Activated T-helper 1 cell treated with Interleukin-2 at 50 U/mL for 16 hours (primary cell): Measurements from ENCODE around the gene OXNAD1.

Experiments used
- DNase-seq: peaks from one replicate; pipeline ENCODE4 v3.0.0-alpha.2; 2020; ENCODE audit warnings: low read depth

OXNAD1 gene

DNA sequence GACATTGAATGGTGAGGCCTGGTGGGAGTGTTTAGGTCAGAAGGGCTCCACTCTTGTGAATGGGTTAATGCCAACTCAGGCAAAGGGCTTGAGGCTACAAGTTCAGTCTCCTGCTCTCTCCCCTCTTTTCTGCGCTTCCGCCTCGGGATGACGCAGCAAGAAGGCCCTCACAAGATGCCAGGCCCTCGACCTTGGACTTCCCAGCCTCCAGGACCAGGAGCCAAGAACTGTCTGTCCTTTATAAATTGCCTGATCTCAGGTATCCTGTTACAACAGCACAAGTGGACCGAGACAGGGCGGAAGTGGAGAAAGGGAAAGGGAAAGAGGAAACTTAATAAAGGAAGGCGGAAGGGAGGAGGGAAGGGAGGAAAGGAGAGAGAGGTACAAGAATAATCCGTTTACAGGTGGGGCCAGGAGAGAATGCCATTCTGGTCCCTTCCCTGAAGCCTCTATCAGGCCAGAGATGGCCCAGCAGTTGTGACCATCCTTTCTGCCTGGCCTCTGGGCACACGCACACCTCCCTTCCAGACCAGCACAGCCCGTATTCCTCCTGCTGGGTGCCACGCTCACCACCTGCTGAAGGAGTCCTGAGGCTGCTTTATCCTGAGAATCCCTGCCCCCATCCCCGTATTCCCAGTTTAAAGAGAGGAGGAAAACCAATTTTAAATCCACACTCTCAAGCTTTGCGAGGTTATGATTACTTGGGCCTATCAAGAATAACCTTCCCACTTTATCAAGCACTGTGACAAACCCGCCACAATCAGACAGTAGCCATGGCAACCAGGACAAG lies 64.2 kb downstream of the OXNAD1 start:
- DNase-seq = no peak

DNA sequence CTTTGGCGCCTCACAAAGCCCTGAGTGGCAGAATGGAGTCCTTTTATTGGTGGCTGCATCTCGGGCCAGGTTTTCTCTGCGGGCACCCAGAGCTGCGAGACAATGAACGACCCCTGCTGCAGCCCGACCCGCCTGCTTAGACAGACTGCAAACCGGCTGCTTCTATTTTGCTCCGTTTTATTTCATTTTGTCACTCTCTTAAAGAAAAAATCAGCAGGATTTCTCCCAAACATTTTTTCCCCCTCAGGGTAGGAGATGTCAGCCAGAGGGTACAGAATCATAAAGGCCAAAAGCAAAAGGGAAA lies 64.8 kb downstream of the OXNAD1 start:
- DNase-seq = no peak

DNA sequence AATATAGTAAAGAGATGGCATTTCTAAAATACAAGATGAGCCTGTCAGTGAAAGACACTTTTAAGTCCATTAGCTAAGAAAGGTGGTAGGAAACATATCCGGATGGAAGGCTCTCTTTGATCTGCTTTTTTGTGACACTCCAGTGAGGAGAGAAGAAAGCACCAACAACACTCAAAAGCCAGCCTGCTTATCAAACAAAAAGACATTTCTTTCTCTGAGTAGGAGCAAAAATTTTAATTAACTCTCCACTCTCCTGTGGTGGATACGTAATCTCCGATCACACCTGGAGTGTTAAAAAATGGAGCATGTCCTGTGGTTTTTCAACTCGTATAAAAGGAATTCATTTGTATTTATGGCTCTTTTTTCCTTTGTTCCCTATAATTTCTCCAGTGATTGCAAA lies 65.3 kb downstream of the OXNAD1 start:
- DNase-seq = no peak

DNA sequence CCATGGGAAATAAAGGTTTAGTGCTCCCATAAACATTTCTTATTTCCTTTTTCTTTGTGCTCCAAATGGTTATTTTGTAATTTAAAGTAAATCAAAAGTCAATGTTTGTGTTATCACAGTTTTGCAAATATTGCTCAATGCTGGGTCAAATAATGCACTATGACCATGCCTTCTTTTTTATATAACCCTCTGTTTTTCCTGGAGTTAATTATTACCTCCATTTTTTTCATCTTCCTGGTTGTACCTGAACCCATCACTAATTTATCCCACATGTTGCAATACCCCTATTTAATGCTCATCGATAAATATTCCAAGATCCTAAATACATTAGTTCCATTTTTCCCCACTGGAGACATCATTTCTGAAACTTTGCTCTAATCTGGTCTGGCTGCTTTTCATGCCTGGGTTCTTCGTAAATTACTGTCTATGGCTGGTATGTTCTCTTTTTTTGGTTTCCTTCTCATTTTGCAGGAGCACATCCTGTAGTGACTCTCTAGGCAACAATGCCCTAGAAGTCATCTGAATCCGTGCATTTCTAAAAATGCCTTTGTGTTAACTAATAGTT lies 66.4 kb downstream of the OXNAD1 start:
- no peak for DNase-seq

DNA sequence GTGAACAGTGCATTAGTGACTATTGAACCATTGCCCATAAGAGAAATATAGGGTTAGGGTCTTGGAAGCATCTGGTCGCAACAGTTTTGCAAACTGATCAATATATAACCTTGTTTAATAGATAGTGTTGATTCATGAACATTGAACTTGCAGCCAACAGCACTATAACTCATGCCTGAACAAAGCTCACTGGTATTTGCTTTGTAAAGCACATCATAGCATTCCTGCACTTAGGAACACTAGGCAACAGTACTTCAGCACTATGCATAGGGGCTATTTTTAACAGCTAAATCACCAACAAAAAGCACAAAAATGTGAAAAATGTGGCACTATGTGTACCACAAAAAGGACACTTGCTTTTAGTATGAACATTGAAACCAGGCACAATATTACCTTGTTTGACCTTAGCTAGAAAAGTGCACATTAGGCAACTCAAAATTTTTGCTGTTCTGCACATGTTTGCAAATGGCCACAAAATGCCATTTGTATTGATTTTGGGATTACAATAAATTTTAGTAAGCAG lies 68.0 kb downstream of the OXNAD1 start:
- no peak for DNase-seq

DNA sequence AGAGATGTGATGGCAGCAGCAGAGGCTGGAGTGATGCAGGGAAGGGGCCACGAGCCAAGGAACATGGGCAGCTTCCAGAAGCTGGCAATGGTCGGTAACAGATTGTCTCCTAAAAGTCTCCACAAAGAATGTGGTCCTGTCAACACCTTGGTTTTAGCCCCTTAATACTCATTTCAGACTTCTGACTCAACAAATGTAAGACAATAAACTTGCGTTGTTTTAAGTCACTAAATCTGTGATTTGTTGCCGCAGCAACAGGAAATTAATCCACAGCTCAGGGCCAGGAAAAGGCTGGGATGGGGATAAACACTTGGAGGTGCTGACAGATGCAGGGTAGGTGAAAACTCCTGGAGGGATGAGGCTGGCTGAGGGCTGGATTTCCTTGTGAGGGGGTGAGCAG lies 69.9 kb downstream of the OXNAD1 start:
- no peak for DNase-seq

DNA sequence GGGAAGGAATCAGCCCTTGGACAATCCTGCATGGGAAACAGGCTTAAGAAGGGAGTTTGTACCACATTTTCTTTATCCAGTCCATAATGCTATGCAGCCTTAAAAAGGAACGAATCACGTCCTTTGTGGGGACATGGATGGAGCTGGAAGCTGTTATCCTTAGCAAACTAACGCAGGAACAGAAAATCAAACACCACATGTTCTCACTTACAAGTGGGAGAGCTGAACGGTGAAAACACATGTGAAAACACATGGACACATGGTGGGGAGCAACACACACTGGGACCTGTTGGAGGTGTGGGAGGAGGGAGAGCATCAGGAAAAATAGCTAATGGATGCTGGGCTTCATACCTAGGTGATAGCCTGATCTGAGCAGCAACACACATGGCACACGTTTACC lies 70.3 kb downstream of the OXNAD1 start:
- DNase-seq = no peak

DNA sequence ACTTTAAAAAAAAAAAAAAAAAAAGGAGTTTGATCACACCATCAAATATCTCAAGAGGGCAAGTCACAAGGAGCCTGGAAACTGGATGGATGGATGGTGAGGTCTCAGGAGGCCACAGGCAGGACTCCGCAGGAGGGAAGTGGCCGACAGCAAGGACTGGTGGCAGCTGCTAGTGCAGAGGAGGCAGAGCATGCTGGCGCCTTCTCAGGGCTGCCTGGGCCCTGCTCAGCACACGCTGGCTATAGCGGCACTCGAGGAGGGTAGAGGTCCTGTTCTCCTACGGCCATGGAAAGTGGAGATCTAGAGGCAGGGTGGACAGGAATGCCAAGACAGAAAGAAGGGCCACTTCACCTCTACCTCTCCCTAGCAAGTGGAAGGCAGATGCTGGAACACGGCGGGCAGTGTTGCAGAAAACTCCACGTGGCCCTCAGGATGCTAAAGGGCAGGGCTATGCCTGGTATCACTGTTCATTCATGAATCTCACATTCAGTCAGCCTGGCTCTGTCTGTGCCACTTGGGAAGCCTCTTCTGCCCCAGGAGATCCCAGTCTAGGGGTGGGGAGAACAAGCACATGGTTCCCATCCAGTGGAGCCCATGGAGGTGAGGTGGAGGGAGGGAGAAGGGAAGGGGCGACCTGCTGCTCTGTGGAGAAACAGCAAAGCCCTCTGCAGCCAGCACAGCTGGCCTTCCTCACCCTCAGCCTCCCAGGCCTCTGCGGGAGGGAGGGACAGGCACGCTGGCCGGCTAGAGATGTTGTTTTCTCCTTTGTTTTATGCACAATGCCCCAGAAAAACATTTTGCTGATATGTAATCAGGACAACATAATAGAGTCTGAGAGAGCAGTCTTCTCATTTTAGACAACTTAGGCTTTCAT lies 71.0 kb downstream of the OXNAD1 start:
- no peak for DNase-seq

DNA sequence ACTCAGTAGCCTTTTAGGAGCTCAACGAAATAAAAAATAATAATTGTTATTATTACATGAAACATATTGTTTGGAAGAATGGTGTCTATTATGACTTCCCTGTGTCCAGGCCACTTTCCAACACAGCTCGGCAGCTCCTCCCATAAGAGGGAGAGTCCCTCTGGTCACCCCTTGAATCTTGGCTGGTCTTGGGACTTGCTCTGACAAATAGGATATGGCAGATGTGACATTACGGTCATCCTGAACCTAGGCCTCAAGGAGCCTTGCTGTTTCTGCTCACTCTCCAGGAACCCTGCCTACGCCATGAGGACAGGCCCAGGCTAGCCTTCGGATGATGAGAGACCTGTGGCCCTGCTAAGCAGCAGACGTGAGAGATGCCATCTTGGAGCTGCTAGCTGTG lies 71.8 kb downstream of the OXNAD1 start:
- DNase-seq = no peak

DNA sequence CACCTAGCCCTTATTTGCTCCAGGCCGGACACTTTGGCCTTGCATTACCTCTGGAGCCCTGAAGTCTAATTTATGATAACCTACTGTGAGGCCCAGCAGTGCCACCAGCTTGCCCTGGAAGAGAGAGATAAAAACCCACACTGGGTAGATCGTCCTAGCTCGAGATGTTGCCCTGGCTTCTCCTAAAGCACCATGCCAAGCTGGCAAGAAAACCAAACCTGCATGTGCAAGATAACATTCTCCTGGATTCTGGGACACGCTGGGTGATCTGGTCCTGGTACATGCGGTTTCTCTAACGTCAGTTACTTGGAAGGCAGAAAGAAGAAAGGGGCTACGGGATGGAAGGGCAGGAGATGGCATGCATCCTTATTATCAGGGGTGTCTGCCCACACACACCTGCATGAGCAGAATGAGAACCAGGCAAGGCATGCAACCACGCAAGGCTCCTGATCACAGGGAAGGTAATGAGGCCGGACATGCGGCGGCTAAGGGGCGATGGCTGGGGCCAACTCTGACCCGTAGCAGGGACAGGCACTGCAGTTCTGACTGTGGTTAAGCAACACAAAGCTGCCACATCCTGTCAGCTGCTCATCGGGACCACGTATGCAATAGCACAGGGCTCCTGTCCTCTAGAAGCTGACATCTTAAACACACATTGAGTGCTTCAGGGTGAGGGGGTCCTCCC lies 73.0 kb downstream of the OXNAD1 start:
- peak; percentile 15 for DNase-seq

DNA sequence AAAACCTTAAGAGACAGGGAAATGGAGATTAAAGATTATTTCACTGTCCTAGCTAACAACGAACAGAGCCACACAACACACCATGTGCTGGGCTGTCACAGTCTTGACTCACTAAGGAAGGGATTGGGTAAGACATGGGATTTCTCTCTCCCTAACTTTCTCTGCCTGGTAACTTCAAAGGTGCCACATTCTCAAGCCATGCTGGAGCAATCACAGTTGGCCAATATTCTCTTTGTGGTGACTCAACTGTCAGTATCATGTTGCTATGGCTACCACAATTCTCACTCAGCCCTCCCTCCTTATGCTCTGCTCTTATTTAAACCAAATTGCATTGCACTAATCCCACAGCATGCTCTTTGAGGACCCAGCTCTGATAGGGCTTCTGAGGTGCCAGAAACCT lies 74.0 kb downstream of the OXNAD1 start:
- no peak for DNase-seq

DNA sequence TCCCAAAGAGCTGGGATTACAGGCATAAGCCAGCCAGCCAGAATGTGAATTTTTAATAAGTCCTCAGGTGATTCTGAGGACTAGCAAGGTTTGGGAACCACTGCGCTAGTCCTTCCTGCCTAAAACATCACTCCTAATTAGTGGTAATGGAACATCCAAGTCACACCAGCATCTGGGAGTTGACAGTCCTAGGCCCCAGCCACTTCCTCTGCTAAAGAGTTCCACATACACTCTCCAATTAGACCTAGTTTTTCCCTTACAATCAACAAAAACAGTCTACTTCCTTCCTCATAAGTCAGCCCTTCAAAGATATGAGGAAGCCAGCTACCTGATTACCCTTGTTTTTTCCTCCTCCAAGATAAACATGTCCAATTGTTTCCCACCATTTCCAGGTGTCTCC lies 78.1 kb downstream of the OXNAD1 start:
- DNase-seq = no peak

DNA sequence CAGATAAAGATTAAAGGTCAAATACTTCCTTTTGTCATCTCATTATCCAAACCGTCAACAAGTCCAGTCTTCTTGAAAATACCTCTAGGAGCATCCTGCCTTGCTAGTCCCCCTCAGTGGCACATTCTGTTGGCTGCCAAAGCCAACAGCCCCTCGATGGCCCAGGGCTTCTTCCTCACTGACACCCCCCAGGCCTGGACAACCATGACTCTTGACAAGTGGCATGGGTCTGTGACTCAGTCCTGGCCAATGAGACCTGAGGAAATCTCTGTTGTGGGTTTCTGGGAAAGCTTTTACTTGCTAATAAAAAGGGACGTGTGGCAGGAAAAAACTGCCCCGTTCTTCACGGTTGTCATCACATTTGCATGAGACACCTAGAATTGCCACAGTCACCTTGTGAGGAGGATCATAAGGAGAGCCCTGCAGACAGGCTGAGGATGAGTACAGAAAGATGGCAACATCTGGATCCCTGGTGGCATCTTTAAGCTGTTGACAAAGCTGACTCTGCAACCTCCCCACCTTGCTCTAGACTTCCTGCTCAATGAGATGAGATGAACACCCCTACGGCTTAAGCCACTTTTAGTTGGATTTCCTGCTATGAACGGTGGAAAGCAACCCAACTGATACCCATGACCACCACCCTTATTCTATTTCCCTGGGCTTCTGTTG lies 81.5 kb downstream of the OXNAD1 start:
- DNase-seq = no peak

DNA sequence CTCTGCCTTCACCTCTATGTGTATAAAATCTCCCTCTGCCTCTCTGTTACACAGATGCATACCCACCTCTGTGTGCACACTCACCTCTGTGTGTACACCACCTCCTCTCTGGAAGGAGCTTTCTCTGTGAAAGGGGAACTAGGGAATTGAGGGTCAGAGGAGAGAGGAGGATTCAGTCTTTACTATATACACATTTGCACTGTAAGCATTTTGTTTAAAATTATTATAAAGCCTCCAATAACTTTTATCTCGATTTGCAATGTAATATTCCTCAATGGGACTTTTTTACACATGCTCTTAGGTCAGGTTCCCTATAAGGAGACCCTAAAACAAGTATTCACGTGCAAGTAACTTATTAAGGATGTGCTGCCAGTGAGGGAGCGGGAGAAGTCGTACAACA lies 82.5 kb downstream of the OXNAD1 start:
- no peak for DNase-seq

DNA sequence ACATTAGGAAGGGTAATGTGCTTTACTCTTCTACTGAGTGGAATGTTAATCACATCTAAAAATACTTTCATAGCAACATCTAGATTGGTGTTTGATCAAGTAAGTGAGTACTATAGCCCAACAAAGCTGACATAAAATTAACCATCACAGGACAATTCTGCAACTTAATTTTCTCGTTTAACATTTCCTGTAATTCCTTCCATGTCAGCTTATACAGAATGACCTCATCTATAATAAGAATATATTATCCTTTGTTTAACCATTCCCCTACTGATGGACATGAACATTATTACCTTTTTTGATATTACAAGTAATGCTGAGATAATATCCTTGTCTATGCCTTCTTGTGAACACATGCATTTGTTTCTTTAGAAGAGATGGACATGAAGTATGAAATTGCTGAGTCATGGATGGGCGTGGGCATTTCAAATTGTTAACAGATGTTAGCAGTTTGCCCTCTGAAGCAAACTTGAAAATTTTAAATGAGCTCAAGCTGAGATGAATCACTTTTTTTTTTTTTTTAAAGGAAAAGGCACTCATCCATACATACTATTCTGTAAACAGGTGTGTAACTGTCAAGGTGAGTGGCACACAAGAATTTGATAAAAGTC lies 85.1 kb downstream of the OXNAD1 start:
- no peak for DNase-seq

DNA sequence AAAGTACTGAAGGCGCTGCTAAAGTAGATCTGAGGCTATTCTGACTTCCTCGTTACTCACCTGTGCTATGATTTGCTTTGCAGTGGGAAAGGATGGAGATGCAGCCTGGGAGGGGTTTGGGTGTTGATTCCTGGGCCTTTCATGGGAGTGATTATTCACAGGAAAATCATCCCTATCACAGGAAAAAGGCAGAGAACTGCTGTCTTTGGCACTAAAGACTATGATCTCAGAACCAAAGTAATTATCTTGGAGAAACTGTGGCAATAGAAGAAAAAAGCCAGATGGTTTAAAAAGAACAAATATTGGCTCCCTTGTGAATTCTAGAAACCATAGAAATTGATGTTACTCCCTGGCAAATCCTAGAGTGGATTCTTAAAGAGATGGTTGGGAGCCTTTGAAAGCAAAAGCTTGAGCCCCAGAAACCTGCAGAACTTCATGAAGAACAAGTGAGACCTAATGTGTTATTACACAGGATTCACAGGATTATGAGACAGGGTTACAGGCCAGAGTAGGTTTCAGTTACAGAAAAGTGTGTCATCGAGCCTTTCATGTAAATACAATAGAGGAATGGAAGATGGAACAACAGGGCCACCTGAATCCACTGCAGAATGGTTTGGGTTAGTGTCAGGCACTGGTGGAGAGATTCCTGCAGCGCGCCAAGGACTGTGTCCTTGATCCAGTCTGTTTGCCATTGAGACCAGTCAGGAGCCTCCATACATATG lies 85.7 kb downstream of the OXNAD1 start:
- no peak for DNase-seq

DNA sequence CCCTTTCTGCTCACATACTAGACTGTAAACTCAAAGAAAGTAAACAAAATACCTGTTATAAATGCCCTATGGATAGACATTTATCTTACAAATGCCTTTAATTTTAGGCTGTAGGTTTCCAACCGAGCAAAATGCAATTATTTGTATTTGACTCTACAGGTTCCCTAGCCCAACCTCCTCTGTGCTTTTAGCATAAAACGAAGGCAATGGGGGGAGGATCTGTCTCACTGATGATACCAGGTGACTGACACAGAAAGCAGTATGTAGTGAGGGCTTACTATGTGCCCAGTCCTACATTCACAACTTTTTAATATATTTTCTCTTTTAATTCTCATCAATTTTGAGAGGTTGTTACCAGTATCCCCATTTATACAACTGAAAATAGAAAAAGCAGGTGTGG lies 87.4 kb downstream of the OXNAD1 start:
- no peak for DNase-seq

DNA sequence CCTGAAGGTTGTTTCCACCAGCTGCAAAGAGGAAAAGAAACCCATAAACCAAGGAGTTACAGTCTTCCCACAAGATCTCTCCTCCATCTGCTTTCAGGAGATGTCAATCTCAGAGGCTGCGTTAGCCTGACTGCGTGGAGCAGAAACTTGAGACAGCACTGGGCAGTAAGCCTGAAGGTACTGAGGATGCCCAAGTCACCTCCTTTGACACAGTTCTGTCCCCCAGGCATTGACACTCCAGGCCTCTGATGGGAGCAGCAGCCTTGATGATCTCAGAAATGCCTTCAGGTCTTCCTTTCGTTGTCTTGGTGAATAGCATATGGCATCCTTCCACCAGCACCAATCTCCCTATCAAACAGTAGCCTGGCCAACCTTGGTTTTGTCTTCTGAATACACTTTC lies 89.3 kb downstream of the OXNAD1 start:
- DNase-seq = no peak
